IMR-90 (cell line): ENCODE measurements around the gene RPL18.

ENCODE experiments used
- BHLHE40 ChIP-seq: fragments of 150-350 bp; IDR thresholded peaks from 2 replicates; pipeline ENCODE4 v1.6.1; 2016; ENCODE audit warnings: mild to moderate bottlenecking, low read depth, low read length
- CEBPB ChIP-seq: IDR thresholded peaks from 2 replicates; pipeline ENCODE4 v1.6.1; 2012; ENCODE audit warnings: low read depth, low read length, improper control_type of control experiment
- CTCF ChIP-seq: conservative IDR thresholded peaks from 2 replicates; pipeline ENCODE4 v1.5.1; 2012; ENCODE audit warnings: mild to moderate bottlenecking, low read depth, low read length, improper control_type of control experiment
- MAFK ChIP-seq: IDR thresholded peaks from 2 replicates; pipeline ENCODE4 v1.6.1; 2012; ENCODE audit warnings: low read depth, low read length, improper control_type of control experiment
- POLR2A ChIP-seq: IDR thresholded peaks from 2 replicates; pipeline ENCODE4 v1.6.1; 2012; ENCODE audit warnings: mild to moderate bottlenecking, low read depth, low read length
- RFX5 ChIP-seq: IDR thresholded peaks from 2 replicates; pipeline ENCODE4 v1.8.0; 2012; ENCODE audit warnings: low read depth, mild to moderate bottlenecking, low read length, moderate library complexity
- USF2 ChIP-seq: fragments of 150-350 bp; IDR thresholded peaks from 2 replicates; pipeline ENCODE4 v1.6.1; 2017; ENCODE audit warnings: mild to moderate bottlenecking, antibody characterized with exemption, low read length, low read depth

- no peak for TF ChIP-seq MAFK
- TF ChIP-seq CTCF = no peak
- TF ChIP-seq USF2 = no peak
- no peak for TF ChIP-seq BHLHE40
- no peak for TF ChIP-seq POLR2A
- TF ChIP-seq CEBPB = no peak
- no peak for TF ChIP-seq RFX5
Observed at GRCh38 chr19:48629599-48630295, 10.8 kb upstream of the RPL18 start.
